CD4-positive, alpha-beta T cell (primary cell): ENCODE measurements around the gene FBN2. TPM values are rescaled to one million over a fixed set of nuclear protein-coding genes. Genes with fewer than 3 reads are reported as not detected.
A peak's percentile ranks its signal among the peaks of the same experiment; 100 is the strongest.

ENCODE experiments used
- ATAC-seq: fragments of 200-7000 bp; cut with Tn5 transposase; one replicate; pipeline ENCODE4 v1.10.0; 2022; ENCODE audit warnings: mild to moderate bottlenecking; ENCODE audit not compliant: poor library complexity
- CTCF ChIA-PET: fragments of 350-600 bp; sonication (Branson Sonifier 250); formaldehyde crosslinking; loops from one replicate; lab custom pipeline; 2021; ENCODE audit warnings: antibody characterized with exemption, inconsistent platforms; lab: Charles Lee
- POLR2A ChIA-PET: fragments of 350-600 bp; sonication (Branson Sonifier 250); formaldehyde crosslinking; loops from one replicate; lab custom pipeline; 2021; ENCODE audit warnings: antibody characterized with exemption, inconsistent platforms; lab: Charles Lee
- DNase-seq, 14 experiments: peaks; one replicate each; pipeline ENCODE4 v3.0.0-alpha.2; 2013 to 2020; ENCODE audit warnings: mixed read lengths in 2 of 14
- H3K27ac ChIP-seq, 2 donors: one replicate each; pipeline versions ENCODE4 v1.5.1 to v1.7.0; 2013; ENCODE audit warnings: low read length in 2 of 2, low read depth in 1 of 2, mild to moderate bottlenecking in 1 of 2
- H3K27me3 ChIP-seq, 2 experiments: 1 replicate in 1 of 2; 2 replicates in 1 of 2; pipeline versions ENCODE4 v1.6.1 to v1.7.0; 2013; ENCODE audit warnings: low read length in 2 of 2, control low read depth in 1 of 2, mild to moderate bottlenecking in 1 of 2, moderate library complexity in 1 of 2; ENCODE audit not compliant: insufficient read depth in 2 of 2, control insufficient read depth in 1 of 2
- H3K36me3 ChIP-seq: one replicate; pipeline ENCODE4 v1.6.1; 2013; ENCODE audit warnings: low read length, control low read depth; ENCODE audit not compliant: insufficient read depth
- H3K4me1 ChIP-seq: one replicate; pipeline ENCODE4 v1.6.1; 2013; ENCODE audit warnings: low read length, control low read depth; ENCODE audit not compliant: insufficient read depth
- H3K4me3 ChIP-seq: one replicate; pipeline ENCODE4 v1.5.1; 2013; ENCODE audit warnings: mild to moderate bottlenecking, low read length, moderate library complexity
- H3K9me3 ChIP-seq, 2 experiments: 1 replicate in 1 of 2; 2 replicates in 1 of 2; pipeline versions ENCODE4 v1.6.1 to v1.7.0; 2013; ENCODE audit warnings: low read length in 2 of 2, mild to moderate bottlenecking in 2 of 2, control low read depth in 1 of 2, moderate library complexity in 1 of 2; ENCODE audit not compliant: control insufficient read depth in 1 of 2, insufficient read depth in 1 of 2
- H3K27ac Mint-ChIP-seq: one replicate; pipeline ENCODE4 v1.8.0; 2020; ENCODE audit warnings: mixed read lengths
- H3K27me3 Mint-ChIP-seq: one replicate; pipeline ENCODE4 v1.8.0; 2021; ENCODE audit warnings: mixed read lengths
- H3K36me3 Mint-ChIP-seq: one replicate; pipeline ENCODE4 v1.8.0; 2021; ENCODE audit warnings: low read depth, mixed read lengths
- H3K4me1 Mint-ChIP-seq: one replicate; pipeline ENCODE4 v1.8.0; 2021; ENCODE audit warnings: low read depth, mixed read lengths
- H3K4me3 Mint-ChIP-seq: one replicate; pipeline ENCODE4 v1.8.0; 2020; ENCODE audit warnings: mild to moderate bottlenecking, mixed read lengths
- H3K9me3 Mint-ChIP-seq: one replicate; pipeline ENCODE4 v1.8.0; 2020; ENCODE audit warnings: mixed read lengths
- intact Hi-C, 2 experiments: fragments of 100-400 bp; cut with DNase I in 1 of 2; cut with micrococcal nuclease in 1 of 2; formaldehyde crosslinking; loops; one replicate each; pipeline versions ENCODE4 v1.15.1 to v1.9.0; 2023 to 2025; cut with DNase I, micrococcal nuclease
- polyA plus RNA-seq, 2 donors: library from polyadenylated mRNA; unstranded; fragments of 120-200 nt; gene quantifications; one replicate each; pipeline ENCODE4 v1.2.1, GENCODE V29; 2013
- total RNA-seq, 174 experiments: library from RNA in 2 of 174; stranded (reverse) in 2 of 174; gene quantifications; one replicate each; pipeline ENCODE4 v1.2.3 and lab custom pipeline; 2021 to 2026
- TF ChIP-seq, protein P1 (sequence below): fragments of 200-600 bp; IDR thresholded peaks from one replicate; pipeline ENCODE4 v1.8.0; 2022; ENCODE audit warnings: antibody characterized with exemption, mild to moderate bottlenecking

Gene FBN2
- total RNA-seq: under 1 TPM in 1 of 2 experiments, not detected in 1; 0.06 TPM
- polyA plus RNA-seq (2013, experiment 1 of 2): 0.57 TPM
- polyA plus RNA-seq (2013, experiment 2 of 2): 2.9 TPM
- 0 to 0.56 (median 0) reads per million in 172 experiments for total RNA-seq (lab: John Stamatoyannopoulos, UW)

- no peak within 1 kb of the TSS for H3K27ac Mint-ChIP-seq
- H3K4me3 ChIP-seq: peak within 1 kb of the TSS; percentile 25
- H3K9me3 ChIP-seq: peaks cover 4 to 31% of the 10 kb centered on the region in 2 experiments
- peaks cover 2% of the 10 kb centered on the region for H3K9me3 Mint-ChIP-seq
- no peak for DNase-seq
- ChIA-PET CTCF (no interaction called here), POLR2A (no interaction called here)
- peaks cover 43% of the 10 kb centered on the region for H3K27me3 Mint-ChIP-seq
- no peaks in the 10 kb centered on the region for H3K36me3 ChIP-seq
- H3K36me3 Mint-ChIP-seq: no peaks in the 10 kb centered on the region
- no peaks in the 10 kb centered on the region for H3K4me1 Mint-ChIP-seq
- intact Hi-C loops: no loop called here
- no peak within 1 kb of the TSS for H3K27ac ChIP-seq
- no peaks in the 10 kb centered on the region for H3K4me1 ChIP-seq
- H3K4me3 Mint-ChIP-seq: peak within 1 kb of the TSS; percentile 34
- no peak for ATAC-seq
- peaks cover 30 to 42% of the 10 kb centered on the region in 2 experiments for H3K27me3 ChIP-seq
- TF ChIP-seq, protein P1, sequence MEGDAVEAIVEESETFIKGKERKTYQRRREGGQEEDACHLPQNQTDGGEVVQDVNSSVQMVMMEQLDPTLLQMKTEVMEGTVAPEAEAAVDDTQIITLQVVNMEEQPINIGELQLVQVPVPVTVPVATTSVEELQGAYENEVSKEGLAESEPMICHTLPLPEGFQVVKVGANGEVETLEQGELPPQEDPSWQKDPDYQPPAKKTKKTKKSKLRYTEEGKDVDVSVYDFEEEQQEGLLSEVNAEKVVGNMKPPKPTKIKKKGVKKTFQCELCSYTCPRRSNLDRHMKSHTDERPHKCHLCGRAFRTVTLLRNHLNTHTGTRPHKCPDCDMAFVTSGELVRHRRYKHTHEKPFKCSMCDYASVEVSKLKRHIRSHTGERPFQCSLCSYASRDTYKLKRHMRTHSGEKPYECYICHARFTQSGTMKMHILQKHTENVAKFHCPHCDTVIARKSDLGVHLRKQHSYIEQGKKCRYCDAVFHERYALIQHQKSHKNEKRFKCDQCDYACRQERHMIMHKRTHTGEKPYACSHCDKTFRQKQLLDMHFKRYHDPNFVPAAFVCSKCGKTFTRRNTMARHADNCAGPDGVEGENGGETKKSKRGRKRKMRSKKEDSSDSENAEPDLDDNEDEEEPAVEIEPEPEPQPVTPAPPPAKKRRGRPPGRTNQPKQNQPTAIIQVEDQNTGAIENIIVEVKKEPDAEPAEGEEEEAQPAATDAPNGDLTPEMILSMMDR: no peak
Observed at GRCh38 chr5:128538000-128538249, at the start of gene FBN2. Gene FBN2 (minus strand): TSS chr5:128538245. CDS start chr5:128537603, 642 bp downstream.

GRCh38 chr5:128587275-128587674 lies 49.2 kb upstream of the FBN2 start:
- no peak for DNase-seq
- TF ChIP-seq, protein P1: no peak
- Mint-ChIP-seq H3K27me3 (no peaks in the 10 kb centered on the region), H3K4me3 (no peak overlapping the region), H3K9me3 (peaks cover 5% of the 10 kb centered on the region), H3K27ac (no peak overlapping the region), H3K36me3 (no peaks in the 10 kb centered on the region), H3K4me1 (no peaks in the 10 kb centered on the region)
- intact Hi-C loops: no loop called here
- H3K27me3 ChIP-seq: no peaks in the 10 kb centered on the region
- ATAC-seq: no peak
- no peaks in the 10 kb centered on the region for H3K36me3 ChIP-seq
- no peak overlapping the region for H3K4me3 ChIP-seq
- H3K27ac ChIP-seq: no peak overlapping the region
- no peaks in the 10 kb centered on the region for H3K4me1 ChIP-seq
- H3K9me3 ChIP-seq: no peaks in the 10 kb centered on the region
- POLR2A ChIA-PET: no interaction called here
- CTCF ChIA-PET: no interaction called here

DNA sequence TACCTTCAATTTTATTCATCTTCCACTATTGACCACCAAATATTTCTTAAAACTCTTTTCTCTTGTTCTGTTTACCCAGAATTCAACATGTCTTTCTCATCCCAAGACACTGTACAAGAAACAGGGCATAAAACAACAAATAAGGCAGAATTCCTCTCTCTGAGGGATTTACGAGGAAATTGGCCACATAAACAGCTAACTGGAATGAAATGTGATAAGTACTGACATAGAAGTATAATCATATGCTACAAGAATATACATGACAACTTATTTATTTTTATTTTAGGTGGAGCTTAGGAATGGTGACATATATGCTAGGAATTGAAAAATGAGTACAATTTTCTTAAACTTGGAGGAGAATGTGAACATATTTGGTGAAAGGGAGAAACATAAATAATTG lies 48.8 kb upstream of the FBN2 start:
- TF ChIP-seq, protein P1: no peak

More for the DNA sequence above, 48.8 kb upstream of the FBN2 start:
- Histone ChIP-seq H3K27ac (no peak overlapping the region), H3K4me3 (no peak overlapping the region), H3K36me3 (no peaks in the 10 kb centered on the region), H3K4me1 (no peaks in the 10 kb centered on the region), H3K27me3 (no peaks in the 10 kb centered on the region), H3K9me3 (no peaks in the 10 kb centered on the region)
- Mint-ChIP-seq H3K4me3 (no peak overlapping the region), H3K27ac (no peak overlapping the region), H3K4me1 (no peaks in the 10 kb centered on the region), H3K36me3 (no peaks in the 10 kb centered on the region), H3K27me3 (no peaks in the 10 kb centered on the region), H3K9me3 (peaks cover 5% of the 10 kb centered on the region)
- CTCF ChIA-PET: no interaction called here
- POLR2A ChIA-PET: no interaction called here
- no peak for ATAC-seq
- no peak for DNase-seq
- intact Hi-C loops: no loop called here
